ENCODE data around the gene TRANK1.
"Not testable (repeated sequence)": the region's sequence is repeated elsewhere in the genome, so short reads cannot be mapped to it uniquely, and the experiment has no call there.

TRANK1 gene

DNA sequence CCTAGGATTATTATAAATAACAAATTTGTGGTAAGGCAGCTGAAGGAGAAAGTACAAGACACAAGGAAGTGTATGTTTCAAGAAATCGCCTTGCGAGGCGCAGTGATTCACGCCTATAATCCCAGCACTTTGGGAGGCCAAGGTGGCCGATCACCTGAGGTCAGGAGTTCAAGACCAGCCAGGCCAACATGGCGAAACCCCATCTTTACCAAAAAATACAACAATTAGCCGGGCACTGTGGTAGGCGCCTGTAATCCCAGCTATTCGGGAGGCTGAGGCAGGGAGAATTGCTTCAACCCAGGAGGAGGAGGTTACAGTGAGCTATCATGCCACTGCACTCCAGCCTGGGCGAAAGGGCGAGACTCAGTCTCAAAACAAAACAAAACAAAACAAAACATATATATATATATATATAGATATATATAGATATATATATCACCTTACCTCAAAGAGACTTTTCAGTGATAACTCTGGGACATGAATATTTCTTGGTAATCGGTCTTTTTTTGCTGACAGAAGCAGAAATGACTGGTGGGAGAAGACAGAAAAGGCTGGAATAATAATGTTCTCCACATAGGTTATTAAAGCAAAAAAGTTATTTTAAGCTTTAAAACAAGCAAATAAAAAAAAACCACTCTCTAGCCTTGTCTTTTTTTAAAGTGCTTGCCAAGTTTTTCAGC is 52.3 kb downstream of the TRANK1 start:
- DNase-seq (ENCODE audit: low spot score): no peak

DNA sequence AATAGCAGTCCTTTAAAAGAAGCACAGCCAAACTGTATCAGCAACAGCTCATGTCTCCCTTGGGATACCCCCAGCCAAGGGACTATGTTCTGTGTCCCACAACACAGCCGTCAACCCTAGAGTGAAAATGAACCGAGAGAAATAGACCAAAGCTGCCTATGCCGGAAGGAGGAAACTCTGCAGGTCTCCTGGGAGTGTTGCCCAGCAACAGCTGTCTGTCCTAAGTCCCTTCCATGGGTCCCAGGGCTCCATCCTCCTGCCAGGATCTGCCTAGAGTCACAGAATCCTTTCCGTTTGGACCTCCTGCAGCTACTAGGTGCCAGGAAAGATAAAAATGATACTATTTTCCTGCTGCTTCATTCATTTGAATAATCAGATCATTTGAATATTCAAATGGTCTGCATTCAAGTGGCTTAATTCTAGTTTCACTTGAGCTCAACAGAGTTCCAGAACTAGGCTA is 53.1 kb downstream of the TRANK1 start:
- DNase-seq (ENCODE audit: low spot score): no peak

GRCh38 chr3:36891097-36891496 is 53.8 kb downstream of the TRANK1 start:
- not testable (repeated sequence) for DNase-seq (ENCODE audit: low spot score)

DNA sequence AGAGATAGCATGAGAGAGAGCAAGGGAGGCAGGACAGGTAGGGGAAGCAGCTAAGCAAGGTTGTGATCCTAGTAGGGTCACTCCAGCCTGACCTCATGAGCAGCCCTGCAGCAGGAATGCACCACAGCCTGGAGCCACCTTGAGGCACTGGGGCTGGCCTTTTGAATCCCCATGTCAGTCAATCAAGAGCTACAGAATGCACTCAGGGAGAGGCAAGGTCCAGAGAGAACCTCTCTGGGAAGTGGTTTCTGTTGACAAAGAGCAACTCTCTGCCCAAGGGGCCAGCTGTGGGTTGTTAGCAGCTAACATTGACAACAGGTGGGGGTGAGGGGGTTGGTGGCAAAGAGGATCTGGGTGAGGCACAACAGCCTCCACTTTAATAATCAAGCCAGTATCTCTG is 54.6 kb downstream of the TRANK1 start:
- no peak for DNase-seq (ENCODE audit: low spot score)

DNA sequence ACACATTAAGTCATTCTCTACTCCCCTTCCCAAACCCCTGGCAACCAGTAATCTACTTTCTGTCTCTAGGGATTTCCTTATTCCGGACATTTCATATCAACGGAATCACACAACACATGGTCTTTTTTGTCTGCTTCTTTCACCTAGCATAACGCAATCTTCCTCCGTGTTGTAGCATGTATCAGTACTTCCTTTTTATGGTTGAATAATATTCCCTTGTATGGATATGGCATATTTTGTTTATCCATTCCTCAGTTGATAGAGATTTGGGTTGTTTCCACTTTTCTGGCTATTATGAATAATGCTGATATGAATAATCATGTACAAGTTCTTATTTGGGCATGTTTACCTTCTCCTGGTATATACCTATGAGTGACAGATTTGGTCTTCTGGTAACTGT is 63.1 kb downstream of the TRANK1 start:
- no peak for DNase-seq (ENCODE audit: low spot score)

- not testable (repeated sequence) for DNase-seq (ENCODE audit: low spot score)
These were observed 65.0 kb downstream of the TRANK1 start for GRCh38 chr3:36879842-36880241.

DNA sequence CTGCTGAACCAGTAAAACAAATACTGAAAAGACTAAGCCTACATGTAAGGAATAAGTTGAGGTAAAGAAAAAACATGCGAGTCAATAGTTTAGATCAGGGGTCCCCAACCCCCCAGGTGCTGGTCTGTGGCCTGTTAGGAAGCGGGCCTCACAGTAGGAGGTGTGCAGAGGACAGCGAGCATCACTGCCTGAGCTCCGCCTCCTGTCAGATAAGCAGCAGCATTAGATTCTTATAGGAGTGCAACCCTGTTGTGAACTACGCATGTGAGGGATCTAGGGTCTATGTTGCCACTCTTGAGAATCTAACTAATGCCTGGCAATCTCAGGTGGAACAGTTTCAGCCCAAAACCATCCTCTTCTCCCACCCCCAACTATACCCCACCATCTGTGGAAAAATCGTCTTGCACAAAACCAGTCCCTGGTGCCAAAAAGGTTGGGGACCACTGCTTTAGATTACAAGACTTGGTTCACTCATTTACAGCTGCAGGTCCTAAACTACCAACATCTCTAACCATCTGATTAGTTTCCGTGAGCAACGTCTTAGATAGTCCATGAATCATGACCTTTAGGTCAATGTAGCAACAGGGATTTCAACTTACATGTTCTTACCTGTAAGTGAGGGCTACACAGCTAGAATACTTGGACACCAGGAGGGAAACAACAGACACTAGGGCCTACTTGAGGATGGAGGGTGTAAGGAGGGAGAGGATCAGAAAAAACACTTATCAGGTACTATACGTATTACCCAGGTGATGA is 66.7 kb downstream of the TRANK1 start:
- DNase-seq (ENCODE audit: low spot score): no peak

DNA sequence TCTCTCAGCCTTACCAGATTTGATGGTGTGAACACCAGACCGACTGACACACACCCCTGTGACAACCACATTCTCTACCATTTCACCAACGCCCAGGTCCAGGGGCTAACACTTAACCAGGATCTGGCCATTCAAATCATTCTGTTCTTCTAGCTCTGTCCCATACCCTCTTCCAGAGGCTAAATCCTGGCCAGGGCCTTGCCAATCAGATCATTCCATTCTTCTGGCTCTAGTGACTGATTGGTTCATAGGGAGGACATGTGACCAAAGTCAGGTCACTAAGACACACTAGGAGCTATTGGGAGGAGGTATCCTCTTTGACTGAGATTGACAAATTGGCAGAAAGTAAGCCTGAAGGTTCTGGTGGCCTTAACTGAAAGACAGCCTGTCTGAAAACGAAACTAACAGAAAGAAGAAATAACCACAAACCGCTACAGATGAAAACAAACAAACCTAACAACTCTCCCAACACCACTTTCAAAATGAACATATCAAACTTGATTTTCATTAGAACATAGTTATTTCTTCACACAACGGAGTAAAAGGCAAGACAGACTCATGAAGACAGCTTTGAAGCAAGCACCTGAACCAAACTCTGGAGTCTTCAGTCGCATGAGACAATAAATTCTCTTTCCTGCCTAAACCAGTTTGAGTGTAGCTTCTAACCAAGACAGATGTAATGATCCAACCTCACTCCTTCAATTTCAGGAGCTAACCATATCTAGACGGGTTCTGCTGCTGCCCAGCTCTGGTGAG is 68.5 kb downstream of the TRANK1 start:
- DNase-seq (ENCODE audit: low spot score): no peak

GRCh38 chr3:36875397-36875796 is 69.5 kb downstream of the TRANK1 start:
- DNase-seq (ENCODE audit: low spot score): no peak

DNA sequence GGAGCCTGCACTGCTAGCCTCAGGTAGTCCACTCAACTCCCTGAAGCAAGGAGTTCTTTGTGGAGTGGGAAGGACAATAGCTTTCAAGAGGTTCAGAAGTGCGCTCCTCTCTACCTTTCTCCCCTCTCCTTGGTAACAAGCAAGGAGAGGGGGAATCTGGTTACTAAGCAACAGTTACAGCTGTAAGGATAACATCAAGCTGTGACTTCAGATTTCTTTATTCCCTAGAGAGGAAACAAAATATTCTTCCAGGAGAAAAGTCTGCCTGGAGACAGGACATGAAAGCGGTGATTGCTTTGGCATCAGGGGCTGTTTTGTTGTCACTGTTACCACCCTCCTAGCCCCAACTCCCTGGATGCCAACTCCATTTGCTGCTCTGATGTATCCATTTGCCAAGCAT is 70.4 kb downstream of the TRANK1 start:
- no peak for DNase-seq (ENCODE audit: low spot score)

DNA sequence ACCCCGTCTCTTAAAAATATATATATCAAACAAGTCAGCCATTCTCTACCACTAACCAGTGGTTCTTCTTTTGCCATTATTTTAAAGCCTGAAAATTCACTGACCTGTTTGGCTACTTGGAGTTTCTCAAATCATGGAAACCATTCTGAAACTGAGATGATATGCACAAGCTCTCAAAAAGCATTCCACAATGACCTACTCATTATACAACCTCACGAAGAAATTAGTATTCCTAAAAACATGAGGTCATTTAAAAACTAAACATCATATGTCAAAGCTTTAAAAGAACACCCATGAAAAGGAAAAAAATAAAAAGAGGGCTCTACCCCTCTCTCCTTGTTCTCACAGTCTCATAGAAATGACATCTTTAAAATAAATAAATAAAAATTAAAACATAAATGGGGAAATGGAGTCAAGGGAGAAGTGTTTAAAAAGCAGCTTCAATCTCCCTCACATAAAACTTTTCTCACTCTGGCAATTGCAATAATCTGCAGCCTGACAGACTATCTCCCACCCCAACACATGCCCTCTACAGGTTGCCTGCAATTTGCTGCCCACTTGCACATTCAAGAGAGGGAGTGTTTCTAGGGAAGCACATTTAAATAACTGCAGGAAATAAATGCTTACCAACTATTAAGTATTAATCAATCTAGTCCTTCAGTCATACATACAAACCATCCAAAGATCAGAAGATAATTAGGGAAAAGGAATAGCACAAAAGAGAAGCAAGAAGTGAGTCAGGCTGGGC is 73.3 kb downstream of the TRANK1 start:
- DNase-seq (ENCODE audit: low spot score): no peak

- DNase-seq (ENCODE audit: low spot score): peak; percentile 70
These were observed 76.0 kb downstream of the TRANK1 start for GRCh38 chr3:36868614-36869436.

DNA sequence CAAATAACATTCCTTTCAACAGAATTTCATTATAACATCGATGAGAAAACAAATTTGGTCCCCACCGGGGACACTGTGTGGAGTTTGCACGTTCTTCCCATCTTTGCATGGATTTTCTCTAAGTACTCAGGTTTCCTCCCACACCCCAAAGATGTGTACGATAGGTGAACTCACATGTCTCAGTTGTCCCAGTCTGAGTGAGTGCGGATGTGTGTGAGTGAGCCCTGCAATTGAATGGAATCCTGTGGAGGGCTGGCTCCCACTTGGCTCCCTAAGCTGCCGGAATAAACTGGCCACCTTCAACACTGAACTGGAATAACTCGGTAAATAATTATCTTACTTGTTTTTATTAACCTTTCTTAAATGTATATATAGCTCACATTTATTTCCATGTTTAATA is 77.0 kb downstream of the TRANK1 start:
- DNase-seq (ENCODE audit: low spot score): no peak

DNA sequence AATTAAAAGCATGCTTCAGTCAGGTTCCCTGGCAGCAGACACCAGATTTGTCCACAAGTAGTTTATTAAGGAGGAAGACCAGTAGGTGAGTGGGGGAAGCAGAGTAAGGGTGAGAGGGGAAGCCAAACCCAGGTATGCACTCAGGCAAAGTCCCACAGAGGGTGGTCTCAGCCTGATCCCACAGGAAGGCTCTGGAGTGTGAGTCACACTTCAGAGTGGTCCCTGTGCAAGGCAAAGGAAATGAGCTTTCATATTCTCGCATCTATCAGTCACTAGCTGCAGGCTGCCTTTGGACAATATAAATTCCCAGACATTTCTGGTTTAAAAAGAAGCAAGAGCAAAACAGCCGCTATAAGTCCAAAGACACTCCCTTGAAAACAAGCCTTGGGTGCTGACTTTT is 78.5 kb downstream of the TRANK1 start:
- DNase-seq (ENCODE audit: low spot score): no peak

- no peak for DNase-seq (ENCODE audit: low spot score)
These were observed 80.4 kb downstream of the TRANK1 start for GRCh38 chr3:36864180-36865053.

DNA sequence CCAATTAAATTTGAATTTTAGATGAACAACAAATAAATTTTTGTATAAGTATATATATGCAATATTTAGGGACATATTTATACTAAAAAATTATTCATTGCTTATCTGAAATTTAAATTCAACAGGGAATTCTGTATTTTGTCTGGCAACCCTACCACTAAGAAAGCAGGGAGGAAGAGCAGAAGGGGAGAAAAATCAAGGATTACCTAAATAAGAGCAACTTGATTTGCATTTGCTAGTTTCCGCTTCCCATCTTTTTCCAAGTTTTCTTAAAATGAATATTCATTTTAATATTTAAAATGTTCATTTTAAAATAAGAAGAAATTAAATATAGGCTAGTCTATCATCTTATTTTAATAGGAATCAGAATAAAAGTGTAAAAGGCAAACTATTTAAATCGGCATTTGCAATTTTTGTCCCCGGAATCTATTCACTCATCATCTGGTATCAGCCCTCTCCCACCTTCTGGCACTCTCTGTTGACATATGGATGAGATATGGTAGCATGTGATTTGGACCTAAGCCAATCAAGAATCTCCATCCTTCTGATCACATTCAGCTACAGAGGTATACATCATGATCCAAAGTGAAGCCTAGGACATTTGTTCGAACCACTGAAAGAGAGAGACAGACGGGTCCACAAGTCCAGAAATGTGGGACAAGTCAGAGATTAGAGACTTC is 82.6 kb downstream of the TRANK1 start:
- no peak for DNase-seq (ENCODE audit: low spot score)

GRCh38 chr3:36859494-36859893 is 85.4 kb downstream of the TRANK1 start:
- DNase-seq (ENCODE audit: low spot score): no peak

DNA sequence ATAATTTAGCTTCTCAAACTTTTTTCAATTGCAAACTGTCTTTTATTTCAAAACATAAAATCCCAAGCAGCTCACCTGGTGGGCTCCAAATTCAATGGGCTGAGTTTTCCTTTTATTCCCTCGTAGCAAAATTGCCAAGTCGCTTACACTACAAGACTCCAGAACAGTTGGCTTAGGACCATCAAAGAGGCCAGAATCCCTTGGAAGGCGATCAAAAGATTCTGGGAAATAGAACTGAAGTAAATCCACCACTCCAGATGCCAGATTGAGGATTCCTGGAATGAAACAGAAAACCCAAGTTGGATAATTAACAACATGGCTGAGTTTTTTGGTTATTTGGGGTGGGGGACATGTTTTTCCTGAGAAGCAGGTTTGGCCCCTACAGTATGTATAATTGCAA is 92.8 kb downstream of the TRANK1 start:
- no peak for DNase-seq (ENCODE audit: low spot score)

DNA sequence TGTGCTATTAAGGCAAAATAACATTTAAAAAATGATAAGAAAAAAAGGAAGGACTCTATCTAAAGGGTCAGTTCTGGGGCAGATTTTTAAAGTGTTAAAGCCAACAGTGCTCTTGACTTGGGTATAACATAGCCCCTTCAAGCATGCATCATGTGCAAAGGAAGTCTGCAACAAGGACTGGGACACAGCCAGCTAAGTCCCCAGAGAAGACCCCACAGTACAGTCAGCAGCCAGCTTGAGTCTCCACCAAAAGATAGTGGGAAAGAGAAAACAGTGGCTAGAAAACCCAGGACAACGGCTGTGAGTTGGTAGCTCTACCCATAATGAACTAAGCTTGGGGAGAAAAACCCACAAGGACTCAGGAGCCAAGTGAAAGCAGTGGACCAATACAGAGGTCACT is 94.1 kb downstream of the TRANK1 start:
- no peak for DNase-seq (ENCODE audit: low spot score)

GRCh38 chr3:36846406-36846805 is 98.4 kb downstream of the TRANK1 start:
- DNase-seq (ENCODE audit: low spot score): no peak
